IPS-NIHi11 (cell line): ENCODE data around the gene BOLA3.
"Not testable (repeated sequence)": the region's sequence is repeated elsewhere in the genome, so short reads cannot be mapped to it uniquely, and the experiment has no call there.

Experiments
- DNase-seq: peaks from one replicate; pipeline ENCODE4 v3.0.0; 2012; ENCODE audit warnings: mixed read lengths, low spot score

BOLA3 gene, protein sequence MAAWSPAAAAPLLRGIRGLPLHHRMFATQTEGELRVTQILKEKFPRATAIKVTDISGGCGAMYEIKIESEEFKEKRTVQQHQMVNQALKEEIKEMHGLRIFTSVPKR

DNA sequence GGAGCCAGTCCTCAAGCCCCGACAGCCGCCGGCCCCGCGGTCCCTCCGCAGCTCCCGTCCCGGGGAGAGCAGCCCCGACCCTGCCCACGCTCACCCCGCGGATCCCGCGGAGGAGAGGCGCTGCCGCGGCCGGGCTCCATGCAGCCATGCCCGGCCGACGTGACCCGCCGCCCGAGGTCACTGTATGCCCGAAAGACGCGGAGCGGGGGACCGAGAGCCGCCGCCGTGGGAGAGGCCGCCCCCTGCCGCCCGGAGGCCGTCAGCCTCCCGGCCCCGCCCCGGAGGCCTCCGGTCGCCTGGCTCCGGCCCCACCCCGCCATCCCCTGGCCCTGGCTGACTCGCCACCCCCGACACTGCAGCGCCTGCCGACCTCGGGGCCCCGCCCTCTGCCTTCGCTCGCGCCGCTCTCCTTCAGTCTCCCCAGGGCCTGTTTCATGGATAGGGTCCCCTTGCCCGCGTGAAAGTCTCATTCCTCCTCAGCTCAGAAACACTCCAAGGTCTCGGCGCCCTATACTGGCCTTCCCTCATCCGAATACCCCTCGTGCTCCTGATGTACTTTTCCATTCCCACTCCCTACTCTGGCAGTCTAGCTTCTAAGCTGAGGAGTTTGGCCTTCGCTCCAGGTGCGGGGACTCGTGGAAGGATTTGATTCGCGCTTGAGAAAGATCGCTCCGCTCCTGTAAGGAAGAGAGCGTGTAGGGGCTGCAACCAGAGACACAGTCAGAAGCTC lies at the start of gene BOLA3:
BOLA3 (minus strand) TSS at position 186 of the 730 bp plus-strand sequence; CDS start at position 148, 38 bp downstream.
- DNase-seq, result peak; percentile 100

DNA sequence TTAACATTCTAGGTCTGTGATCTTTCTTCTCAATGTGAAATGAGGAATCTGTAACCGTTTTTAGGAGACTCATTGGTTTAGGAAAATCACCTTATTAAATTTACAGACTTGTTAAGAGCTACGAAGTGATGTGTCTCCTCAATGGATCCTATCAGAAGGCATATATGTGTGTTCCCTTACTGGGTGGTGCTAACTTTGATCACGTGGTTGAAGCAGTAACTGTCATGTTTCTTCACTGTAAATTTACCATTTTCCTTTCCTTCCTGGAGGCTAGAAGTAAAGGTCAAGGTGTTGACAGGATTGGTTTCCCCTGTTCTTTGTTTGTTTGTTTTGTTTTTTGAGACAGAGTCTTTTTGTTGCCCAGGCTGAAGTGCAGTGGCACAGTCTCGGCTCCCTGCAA lies 49.3 kb upstream of the BOLA3 start:
- DNase-seq, result no peak

DNA sequence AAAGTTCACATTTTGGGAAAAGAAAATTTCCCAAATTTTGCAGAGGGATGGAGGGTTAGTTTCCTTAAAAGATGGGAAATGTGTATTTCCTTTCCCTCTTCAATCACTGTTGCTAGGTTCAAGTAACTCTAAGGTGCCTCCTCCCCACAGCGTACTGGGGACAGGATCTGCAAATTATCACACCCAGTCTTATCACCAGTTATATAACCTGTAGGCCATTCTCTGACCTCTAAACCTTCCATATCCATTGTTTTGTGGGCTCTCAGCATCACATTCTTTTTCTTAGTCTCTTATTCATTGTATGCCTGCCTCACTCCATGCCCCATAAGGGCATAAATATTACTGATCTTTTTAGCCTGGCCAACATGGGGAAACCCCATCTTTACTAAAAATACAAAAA lies 47.1 kb upstream of the BOLA3 start:
- no peak for DNase-seq

DNA sequence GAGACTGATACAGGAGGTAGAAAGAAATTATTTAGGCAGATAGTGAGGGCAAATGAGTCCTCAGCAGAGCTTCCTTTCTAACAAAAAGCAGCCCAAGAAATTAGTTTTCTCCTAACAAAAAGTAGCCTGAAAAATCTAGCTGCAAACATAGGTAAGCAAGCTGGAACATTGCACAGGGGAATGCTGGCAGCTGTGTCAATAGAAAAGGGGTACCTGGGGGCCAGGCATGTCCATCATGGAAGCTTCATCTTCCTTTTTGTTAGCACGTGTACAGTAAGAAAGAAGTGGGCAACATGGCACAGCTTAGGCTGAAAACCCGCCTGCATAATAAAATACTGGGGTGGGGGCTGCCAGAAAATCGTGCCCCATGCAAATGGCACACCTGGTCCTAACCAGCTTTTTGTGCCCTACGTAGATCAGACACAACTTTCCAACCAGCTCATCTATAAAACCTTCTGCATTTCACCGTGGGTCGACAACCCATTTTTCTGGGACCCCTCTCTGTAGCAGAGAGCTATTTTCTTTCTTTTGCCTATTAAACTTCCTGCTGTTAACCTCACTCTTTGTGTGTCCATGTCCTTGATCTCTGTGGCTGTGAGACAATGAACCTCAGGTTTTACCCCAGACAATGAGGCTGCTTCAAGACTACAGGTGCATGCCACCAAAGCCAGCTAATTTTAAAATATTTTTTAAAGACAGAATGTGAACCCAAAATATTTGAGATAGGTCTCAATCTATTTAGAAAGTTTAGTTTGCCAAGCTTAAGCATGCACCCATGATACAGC lies 44.1 kb upstream of the BOLA3 start:
- DNase-seq, result no peak

DNA sequence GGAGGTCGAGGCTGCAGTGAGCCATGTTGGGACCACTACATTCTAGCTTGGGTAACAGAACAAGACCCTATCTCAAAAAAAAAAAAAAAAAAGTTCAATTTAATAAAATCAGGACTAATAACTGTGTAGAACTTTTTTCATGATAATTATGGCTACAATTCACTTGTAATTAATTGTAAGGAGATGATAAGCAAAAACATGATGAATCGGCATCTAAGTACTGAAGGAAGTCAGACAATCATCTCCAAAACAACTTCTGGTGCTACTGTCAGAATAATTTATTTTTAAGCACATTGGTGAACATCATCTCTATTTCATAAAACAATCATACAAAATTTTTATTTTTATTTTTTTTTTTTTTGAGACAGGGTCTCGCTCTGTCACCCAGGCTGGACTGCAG lies 41.0 kb upstream of the BOLA3 start:
- no peak for DNase-seq

DNA sequence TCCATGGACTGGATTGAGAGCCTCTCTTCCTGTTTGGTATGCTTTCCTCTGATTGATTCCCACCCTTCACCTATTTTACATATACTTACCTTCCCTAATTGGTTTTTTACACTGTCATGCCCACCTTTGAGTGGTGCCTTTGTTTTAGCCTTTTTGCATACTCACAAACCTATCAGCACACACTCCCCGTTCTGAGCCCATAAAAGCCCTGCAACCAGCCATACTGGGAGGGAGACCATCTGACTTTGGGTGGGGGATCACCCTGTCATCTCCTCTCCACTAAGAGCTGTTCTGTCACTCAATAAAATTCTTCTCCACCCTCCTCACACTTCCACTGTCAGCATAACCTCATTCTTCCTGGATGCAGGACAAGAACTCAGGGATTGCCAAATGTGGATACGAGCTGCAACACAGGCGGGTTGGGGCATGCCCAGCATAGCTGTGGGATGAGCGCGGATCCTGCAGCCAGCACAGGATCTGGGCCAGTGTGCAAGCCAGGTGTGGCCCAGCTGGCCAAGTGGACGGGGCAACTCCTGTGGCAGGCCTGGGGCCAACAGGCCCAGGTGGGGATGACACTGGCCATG lies 40.4 kb upstream of the BOLA3 start:
- peak; percentile 18 for DNase-seq

DNA sequence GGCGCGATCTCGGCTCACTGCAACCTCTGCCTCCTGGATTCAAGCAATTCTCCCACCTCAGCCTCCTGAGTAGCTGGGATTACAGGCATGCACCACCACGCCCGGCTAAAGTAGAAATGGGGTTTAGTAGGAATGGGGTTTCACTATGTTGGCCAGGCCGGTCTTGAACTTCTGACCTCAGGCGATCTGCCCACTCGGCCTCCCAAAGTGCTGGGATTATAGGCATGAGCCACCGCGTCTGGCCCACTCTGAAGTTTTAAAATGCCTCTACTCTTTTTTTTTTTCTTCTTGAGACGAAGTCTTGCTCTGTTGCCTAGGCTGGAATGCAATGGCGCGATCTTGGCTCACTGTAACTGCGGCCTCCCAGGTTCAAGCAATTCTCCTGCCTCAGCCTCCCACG lies 39.0 kb upstream of the BOLA3 start:
- DNase-seq, result not testable (repeated sequence)

DNA sequence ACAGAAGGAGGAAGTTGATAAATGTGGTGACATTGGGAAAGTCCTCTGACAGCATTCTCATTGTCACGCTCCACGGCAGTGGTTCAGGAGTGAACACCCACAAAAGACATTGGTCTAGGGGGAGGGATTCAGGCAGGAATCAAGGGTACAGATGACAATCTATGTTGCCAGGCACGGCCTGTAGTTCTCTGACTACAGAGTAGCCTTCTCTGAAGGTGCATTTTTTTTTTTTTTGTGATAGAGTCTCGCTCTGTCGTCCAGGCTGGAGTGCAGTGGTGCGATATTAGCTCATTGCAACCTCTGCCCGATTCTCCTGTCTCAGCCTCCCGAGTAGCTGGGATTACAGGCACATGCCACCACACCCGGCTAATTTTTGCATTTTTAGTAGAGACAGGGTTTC lies 38.3 kb upstream of the BOLA3 start:
- no peak for DNase-seq

DNA sequence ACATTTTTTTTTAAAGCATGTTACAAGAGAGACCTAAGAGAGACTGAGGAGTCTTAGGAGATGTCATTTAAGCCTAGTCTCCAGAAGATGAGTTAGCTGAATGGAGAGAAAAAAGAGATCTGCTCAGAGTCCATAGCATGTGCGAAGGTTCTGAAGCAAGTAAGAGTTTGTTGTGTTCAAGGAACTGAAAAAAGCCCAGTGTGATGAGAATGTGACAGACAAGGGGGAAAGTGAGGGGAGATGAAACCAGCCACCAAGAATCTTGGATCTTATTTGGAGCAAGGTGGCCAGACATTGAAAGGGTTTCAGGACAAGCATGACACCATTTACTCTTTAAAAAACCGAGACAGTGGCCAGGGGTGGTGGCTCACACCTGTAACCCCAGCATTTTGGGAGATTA lies 36.2 kb upstream of the BOLA3 start:
- no peak for DNase-seq

DNA sequence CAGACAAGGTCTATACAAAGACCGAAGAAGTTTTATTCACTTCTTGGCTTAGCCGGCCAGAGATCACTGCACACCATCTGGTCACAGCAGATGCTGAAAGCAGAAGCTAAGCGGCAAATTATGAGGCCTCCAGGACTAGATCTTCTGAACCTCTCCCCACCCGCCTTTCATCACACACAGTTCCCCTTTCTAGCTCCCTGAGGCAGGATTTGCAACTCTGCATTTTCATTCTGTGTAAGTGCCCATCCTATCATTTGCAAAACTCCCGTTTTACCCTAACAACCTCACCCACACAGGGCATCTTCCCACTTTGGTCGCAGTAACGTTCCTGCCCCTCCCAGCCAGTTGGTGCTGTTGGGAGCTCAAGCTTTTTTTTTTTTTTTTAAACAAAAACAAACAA lies 34.0 kb upstream of the BOLA3 start:
- no peak for DNase-seq

DNA sequence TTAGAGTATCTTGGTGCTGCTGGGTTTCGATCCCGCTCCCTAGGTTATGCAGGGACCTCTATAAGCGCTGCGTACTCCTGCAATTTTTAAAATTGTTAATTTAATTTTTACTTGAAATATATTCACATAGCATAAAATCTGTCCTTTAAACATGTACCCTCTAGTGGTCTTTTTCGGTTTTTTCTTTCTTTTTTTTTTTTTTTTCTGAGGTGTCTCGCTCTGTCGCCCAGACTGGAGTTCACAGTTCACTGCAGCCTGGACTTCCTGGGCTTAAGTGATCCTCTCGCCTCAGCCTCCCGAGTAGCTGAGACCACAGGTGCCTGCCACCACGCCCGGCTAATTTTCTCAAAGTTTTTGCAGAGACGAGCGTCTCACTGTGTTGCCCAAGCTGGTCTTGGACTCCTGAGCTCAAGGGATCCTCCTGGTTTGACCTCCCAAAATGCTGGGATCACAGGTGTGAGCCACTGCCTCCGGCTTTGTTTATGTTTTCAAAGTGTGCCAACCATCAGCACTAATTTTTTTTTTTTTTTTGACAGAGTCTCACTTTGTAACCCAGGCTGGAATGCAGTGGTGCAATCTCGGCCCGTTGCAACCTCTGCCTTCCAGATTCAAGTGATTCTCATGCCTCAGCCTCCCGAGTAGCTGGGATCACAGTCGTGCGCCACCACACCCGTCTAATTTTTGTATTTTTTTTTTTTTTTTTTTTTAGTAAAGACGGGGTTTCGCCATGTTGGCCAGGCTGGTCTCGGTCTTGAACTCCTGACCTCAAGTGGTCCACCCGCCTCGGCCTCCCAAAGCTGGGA lies 31.6 kb upstream of the BOLA3 start:
- DNase-seq, result no peak

DNA sequence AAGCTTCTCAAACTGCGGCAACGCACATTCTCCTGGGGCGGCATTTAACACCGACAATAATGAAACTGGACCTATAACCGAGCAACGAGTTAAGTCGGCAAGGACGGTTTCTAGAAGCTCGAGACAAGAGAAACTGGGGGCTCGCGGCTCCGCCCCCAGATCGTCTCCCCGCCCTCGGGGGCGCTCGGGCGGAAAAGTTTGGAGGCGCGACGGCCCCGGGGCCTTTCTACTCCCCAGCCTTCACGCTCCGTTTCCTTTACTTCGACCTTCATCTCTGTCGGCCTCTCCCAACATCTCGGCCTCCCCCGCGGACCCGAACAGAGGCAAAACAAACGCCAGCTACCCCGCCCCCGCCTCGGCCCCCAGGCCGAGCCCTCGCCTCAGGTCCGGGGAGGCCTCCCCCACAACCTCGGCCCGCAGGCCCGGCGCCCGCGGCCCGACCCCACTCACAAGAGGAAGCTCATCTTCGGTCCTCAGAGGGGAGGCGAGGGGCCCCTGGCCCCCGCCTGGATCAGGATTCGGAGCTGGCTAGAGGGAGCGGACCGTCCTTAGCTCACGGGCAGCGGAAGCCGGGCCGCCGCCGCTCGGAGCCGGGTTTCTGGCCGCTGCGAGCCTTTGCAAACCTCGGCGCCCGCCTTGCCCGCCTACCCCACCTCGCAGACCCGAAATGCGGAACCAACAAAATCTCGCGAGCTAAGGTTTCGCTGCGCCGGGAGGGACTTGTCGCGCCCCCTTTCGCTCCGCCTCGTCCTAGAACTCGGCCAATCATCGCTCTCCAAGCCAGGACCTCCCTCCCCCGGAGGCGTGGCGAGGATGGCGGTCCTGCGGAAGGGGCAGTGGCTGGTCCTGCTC lies 30.7 kb upstream of the BOLA3 start, which contains the start of gene MOB1A:
MOB1A (minus strand) TSS at position 669 of the 852 bp plus-strand sequence; CDS start at position 464, 205 bp downstream.
- DNase-seq, result peak; percentile 95

DNA sequence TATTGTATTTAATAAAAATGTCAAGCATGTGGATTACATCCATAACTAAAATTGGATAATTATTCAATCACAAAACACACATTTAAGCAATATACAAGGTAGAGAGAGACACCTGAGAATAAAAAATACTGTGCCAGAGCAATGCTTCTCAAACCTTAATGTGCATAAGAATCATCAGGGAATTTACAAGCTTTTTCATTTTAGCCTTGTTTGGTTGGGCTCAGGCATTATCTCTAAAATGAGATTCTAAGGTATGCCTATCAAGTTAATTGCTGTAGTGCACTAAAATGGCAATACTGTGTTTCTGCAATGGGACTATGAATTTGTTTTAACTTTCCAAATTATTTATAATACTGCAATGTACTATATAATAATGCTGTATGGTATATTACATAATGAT lies 30.0 kb upstream of the BOLA3 start:
- DNase-seq, result no peak

DNA sequence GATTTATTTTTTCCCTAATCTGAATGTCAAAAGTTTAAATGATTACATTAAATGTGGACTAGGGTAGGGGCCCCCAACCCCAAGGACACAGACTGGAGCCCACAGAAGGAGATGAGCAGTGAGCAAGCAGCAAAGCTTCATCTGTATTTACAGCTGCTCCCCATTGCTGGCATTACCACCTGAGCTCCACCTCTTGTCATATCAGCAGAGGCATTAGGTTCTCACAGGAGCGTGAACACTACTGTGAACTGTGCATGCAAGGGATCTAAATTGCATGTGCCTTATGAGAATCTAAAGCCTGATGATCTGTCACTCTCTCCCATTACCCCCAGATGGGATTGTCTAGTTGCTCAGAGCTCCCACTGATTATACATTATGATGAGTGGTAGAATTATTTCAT lies 27.2 kb upstream of the BOLA3 start:
- DNase-seq, result no peak

DNA sequence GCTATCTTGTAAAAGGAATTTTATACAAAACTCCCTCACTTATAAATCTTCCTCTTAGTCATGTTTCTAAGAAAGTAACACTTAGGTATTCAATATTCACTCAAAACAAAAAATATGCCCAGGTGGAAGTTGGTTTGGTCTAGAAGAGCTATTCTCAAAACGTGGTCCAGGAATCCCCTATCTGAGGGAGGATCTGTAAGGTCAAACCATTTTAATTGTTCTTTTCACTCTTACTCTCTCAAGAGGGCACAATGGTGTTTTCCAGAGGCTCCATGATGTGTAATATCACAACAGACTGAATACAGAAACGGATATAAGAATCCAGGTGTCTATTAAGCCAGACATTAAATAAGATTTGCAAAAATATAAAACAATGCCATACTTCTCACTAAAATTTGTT lies 21.0 kb upstream of the BOLA3 start:
- DNase-seq, result no peak

DNA sequence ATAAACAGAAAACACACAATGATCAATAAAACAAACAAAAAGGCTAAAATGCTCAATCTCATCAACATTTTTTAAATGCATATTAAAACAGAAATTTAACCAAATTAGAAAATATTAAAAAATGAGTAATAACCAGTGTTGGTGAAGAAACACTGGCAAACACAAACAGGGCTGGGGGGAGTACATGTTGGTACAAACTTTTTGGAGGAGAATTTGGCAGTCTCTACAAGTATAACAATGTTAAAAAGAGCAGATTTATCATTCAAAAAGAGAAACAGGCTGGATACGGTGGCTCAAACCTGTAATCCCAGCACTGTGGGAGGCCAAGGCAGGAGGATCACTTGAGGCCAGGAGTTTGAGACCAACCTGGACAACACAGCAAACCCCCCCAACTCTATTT lies 17.0 kb upstream of the BOLA3 start:
- DNase-seq, result no peak

DNA sequence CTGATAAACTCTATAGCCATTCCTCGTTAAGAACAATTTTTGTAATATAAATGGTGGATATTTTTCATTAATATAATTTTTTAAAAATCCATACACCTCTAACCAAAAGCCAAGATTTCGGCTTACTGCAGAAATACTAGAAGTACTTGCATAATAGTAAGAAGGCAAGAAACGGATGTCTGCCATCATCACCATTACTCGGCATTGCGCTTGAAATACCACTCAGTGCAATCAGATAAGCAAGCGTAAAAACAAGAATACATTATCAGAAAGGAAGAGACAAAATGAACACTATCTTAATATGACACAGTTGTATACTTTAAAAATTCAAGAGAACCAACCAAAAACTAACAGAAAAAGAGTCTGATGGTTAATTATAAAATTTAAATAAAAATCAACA lies 15.2 kb upstream of the BOLA3 start:
- DNase-seq, result no peak

DNA sequence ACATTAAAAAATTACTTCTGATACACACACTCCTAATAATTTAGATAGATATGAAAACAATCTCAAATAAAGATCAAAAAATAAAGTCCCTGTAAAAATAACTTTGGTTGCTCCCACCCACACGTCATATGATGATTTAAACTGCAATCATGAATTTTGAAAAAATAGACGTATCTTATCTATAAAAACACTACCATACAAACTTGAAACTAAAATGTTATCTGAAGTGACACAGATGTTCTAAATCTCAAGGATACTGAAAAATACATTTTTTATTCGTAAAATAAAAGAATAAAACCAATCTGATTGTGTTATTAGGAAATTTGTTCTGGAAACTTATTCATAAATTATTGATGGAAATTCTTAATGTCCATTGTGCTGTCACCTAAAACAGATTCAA lies 8.1 kb upstream of the BOLA3 start:
- no peak for DNase-seq

DNA sequence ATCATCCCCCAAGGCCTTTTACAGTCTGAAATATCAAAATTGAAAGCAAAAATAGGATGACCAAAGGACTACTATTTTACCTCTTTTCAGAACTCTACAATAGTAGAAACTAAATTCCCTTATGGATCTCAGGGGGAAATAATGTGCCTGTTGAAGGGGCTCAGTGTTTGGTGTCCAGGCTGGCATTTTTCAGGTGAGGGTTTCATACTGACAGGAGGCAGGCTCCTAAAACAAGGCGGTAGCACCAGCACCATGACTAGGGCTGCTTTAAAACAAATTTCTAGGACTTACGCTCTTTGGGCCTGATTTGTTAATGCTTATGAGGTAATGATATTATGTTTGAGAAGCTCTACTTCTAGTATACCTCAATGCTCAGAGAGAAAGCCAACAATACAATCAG lies 5.2 kb upstream of the BOLA3 start:
- no peak for DNase-seq

DNA sequence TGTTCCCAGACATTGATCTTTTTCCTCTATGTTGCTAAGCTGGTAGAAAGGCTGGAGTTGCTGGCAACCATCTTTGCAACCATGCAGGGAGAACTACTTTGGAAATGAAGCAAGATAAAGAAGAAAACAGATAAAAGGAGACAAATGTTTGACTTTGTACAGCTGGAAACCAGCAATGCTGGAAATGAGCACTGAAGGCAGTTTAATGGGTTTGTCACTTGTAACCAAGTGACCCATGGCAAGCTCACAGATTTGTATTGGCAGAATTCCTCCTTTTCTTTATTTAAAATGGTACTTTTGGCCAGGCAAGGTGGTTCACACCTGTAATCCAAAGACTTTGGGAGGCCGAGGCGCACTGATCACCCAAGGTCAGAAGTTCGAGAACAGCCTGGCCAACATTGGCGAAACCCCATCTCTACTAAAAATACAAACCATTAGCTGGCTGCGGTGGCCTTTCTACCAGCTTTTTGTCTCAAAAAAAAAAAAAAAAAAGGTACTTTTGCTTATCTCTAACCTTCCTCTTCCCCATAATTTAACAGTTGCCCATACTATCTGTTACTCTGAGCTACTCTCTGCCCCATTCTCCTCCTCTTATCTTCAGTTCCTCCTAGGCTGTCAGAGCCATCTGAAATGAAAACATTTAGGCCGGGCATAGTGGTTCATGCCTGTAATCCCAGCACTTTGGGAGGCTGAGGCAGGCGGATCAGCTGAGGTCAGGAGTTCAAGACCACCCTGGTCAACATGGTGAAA lies 2.0 kb upstream of the BOLA3 start:
- DNase-seq, result no peak

DNA sequence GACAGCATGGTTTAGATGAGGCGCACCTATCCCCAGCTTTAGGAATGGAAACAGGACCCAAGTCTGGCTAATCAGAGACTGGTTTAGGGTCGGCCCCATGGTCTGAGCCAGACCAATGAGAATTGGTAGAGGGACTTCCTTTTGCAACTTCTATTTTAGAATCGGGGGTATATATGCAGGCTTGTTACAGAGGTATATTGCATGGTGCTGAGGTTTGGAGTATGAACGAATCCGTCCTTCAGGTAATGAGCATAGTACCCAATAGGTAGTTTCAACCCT lies 1.5 kb upstream of the BOLA3 start:
- DNase-seq, result no peak
